HG03108 (cell line): Measurements from ENCODE around the gene RFC2.
"Not testable (repeated sequence)": the region's sequence is repeated elsewhere in the genome, so short reads cannot be mapped to it uniquely, and the experiment has no call there.

Source experiments
- ATAC-seq: cut with Tn5 transposase; IDR thresholded peaks from one replicate; pipeline ENCODE4 v1.9.1; 2021; ENCODE audit warnings: moderate library complexity; ENCODE audit not compliant: unreplicated experiment

The RFC2 gene

GRCh38 chr7:74220229-74220628 lies 34.0 kb downstream of the RFC2 start:
- ATAC-seq: no peak

- no peak for ATAC-seq
Observed at GRCh38 chr7:74219416-74219815, 34.8 kb downstream of the RFC2 start.

GRCh38 chr7:74218343-74218698 lies 35.9 kb downstream of the RFC2 start:
- ATAC-seq: no peak

GRCh38 chr7:74217455-74218342 lies 36.5 kb downstream of the RFC2 start:
- ATAC-seq: peak; percentile 63

GRCh38 chr7:74216361-74216761 lies 37.8 kb downstream of the RFC2 start:
- no peak for ATAC-seq

- ATAC-seq: no peak
Observed at GRCh38 chr7:74215921-74216320, 38.3 kb downstream of the RFC2 start.

GRCh38 chr7:74214816-74215630 lies 39.2 kb downstream of the RFC2 start:
- no peak for ATAC-seq

- ATAC-seq: no peak
Observed at GRCh38 chr7:74212661-74213060, 41.5 kb downstream of the RFC2 start.

- not testable (repeated sequence) for ATAC-seq
Observed at GRCh38 chr7:74208241-74208640, 46.0 kb downstream of the RFC2 start.

- ATAC-seq: no peak
Observed at GRCh38 chr7:74207586-74207985, 46.6 kb downstream of the RFC2 start.

- ATAC-seq: peak; percentile 32
Observed at GRCh38 chr7:74206589-74207120, 47.5 kb downstream of the RFC2 start.

GRCh38 chr7:74206052-74206451 lies 48.1 kb downstream of the RFC2 start:
- not testable (repeated sequence) for ATAC-seq

GRCh38 chr7:74203956-74204618 lies 50.1 kb downstream of the RFC2 start:
- no peak for ATAC-seq

GRCh38 chr7:74202841-74203556 lies 51.2 kb downstream of the RFC2 start:
- no peak for ATAC-seq

- ATAC-seq: no peak
Observed at GRCh38 chr7:74199551-74200355, 54.4 kb downstream of the RFC2 start.

GRCh38 chr7:74197449-74198124 lies 56.6 kb downstream of the RFC2 start:
- no peak for ATAC-seq

GRCh38 chr7:74195968-74196654 lies 58.1 kb downstream of the RFC2 start:
- not testable (repeated sequence) for ATAC-seq

- not testable (repeated sequence) for ATAC-seq
Observed at GRCh38 chr7:74195139-74195860, 58.9 kb downstream of the RFC2 start.
